GM18951 (cell line): ENCODE results near the gene COL26A1.

ENCODE experiments used
- POLR2A ChIP-seq: IDR thresholded peaks from 4 replicates; pipeline ENCODE4 v1.6.1; 2011; ENCODE audit warnings: mild to moderate bottlenecking; ENCODE audit not compliant: insufficient read length, insufficient read depth; ENCODE audit errors: extremely low read depth
- in situ Hi-C: fragments of 300-500 bp; cut with MboI; formaldehyde crosslinking; loops from one replicate; pipeline ENCODE4 v1.12.0; 2022; ENCODE audit warnings: low sequenced_read_pairs, mixed read lengths, inconsistent platforms; ENCODE audit not compliant: unreplicated experiment

The COL26A1 gene

DNA sequence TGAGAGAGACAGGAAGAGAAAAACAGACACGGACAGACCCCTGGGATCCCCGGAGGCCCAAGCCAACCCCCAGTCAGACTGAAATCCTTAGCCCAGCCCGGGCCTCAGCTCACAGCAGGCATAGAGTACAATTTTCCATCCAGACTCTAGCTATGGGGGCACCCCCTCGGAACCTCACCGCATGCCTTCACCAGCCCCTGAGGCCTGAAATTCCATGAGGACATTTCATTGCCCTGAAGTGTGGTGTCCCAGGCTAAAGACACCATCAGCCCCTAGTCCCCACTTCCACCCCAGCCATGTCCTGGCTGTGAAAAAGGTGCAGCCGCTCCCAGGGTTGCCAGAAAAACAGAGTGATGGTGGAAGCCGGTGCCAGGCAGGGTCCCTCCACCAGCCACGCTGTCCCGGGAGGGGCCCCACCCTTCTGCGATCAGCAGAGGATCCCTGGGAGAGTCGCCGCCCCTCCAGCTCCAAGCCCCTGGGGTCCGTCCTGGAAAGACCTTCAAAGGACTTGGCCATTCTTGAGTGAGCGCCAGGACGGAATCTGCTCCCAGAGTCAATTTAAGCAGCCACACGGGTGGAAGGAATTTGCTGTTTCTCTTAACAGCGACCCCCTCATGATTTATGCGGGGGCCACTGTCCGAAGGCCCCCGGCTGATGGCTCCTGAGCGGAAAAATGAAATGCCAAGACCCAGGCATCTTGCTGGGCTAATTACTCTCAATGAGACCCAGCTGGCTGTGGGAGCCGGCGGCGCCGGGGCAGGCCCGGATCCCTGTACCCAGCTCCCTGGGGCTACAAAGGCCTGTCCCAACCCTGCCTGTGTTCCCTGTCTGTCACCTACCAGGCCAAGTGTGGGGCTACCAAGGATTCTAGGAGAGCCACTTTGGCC is 243.2 kb downstream of the COL26A1 start:
- in situ Hi-C loops, result no loop called here

GRCh38 chr7:101606498-101606923 is 243.8 kb downstream of the COL26A1 start:
- in situ Hi-C loops, result no loop called here
- no peak for TF ChIP-seq POLR2A

More for the DNA sequence above, 243.2 kb downstream of the COL26A1 start:
- TF ChIP-seq POLR2A, result no peak
